Ovary (tissue), 3 donors: Measurements from ENCODE around the gene CTNNA1.

Experiments used
- CTCF ChIP-seq, 3 donors: fragments of 450-650 bp in 2 of 3; fragments of 200-600 bp in 1 of 3; IDR thresholded peaks; one replicate each; pipeline versions ENCODE4 v1.5.1 to v1.8.0; 2016 to 2022; ENCODE audit warnings: antibody characterized with exemption in 3 of 3, mild to moderate bottlenecking in 1 of 3
- EP300 ChIP-seq: sonication (generic); formaldehyde crosslinking; IDR thresholded peaks from one replicate; pipeline ENCODE4 v1.6.1; 2017; ENCODE audit warnings: antibody characterized with exemption
- POLR2A ChIP-seq: fragments of 450-650 bp; IDR thresholded peaks from one replicate; pipeline ENCODE4 v1.6.1; 2017; ENCODE audit warnings: antibody characterized with exemption, mild to moderate bottlenecking, moderate library complexity
- donor health status: DM: no; HTN: no; CAD: no.

GRCh38 chr5:138817241-138817640 lies 64.0 kb downstream of the CTNNA1 start:
- TF ChIP-seq CTCF (IDR thresholded peaks at IDR 0.05) (no peak), POLR2A (no peak), EP300 (no peak)
